T-cell (primary cell): Measurements from ENCODE around the gene PAPSS2. TPM values are rescaled to one million over a fixed set of nuclear protein-coding genes. Genes with fewer than 3 reads are reported as not detected.

Source experiments
- ATAC-seq, 4 experiments: fragments of 200-7000 bp in 3 of 4; fragments of 150-1000 bp in 1 of 4; cut with Tn5 transposase; replicated peaks in 1 of 4; 1 replicate in 3 of 4; 2 replicates in 1 of 4; pipeline ENCODE4 v1.10.0; 2021; ENCODE audit warnings: moderate library complexity in 3 of 4, mild to moderate bottlenecking in 2 of 4, moderate number of reproducible peaks in 1 of 4
- CTCF ChIA-PET, 2 donors: fragments of 300-600 bp; sonication (Branson Sonifier 250); formaldehyde crosslinking; loops; one replicate each; lab custom pipeline; 2022; ENCODE audit warnings: antibody characterized with exemption in 2 of 2; lab: Charles Lee
- POLR2A ChIA-PET, 2 donors: fragments of 300-600 bp; sonication (Branson Sonifier 250); formaldehyde crosslinking; loops; one replicate each; lab custom pipeline; 2022; ENCODE audit warnings: antibody characterized with exemption in 2 of 2; lab: Charles Lee
- DNase-seq, 35 experiments: peaks; one replicate each; pipeline versions ENCODE4 v3.0.0 to v3.0.0-alpha.2; 2013 to 2023
- H3K27ac ChIP-seq: one replicate; pipeline ENCODE4 v1.5.1; 2013; ENCODE audit warnings: low read length
- H3K27me3 ChIP-seq, 2 experiments: replicated peaks in 1 of 2; 1 replicate in 1 of 2; 2 replicates in 1 of 2; pipeline versions ENCODE4 v1.6.1 to v1.7.0; 2013; ENCODE audit warnings: low read length in 1 of 2, mixed read lengths in 1 of 2; ENCODE audit not compliant: control insufficient read depth in 2 of 2, insufficient read depth in 2 of 2; ENCODE audit errors: extremely low read depth in 1 of 2
- H3K36me3 ChIP-seq, 2 donors: 1 replicate in 1 of 2; 2 replicates in 1 of 2; pipeline versions ENCODE4 v1.6.1 to v1.7.0; 2013; ENCODE audit warnings: low read length in 1 of 2; ENCODE audit not compliant: control insufficient read depth in 2 of 2, insufficient read depth in 1 of 2; ENCODE audit errors: extremely low read depth in 1 of 2
- H3K4me1 ChIP-seq, 2 experiments: 1 replicate in 1 of 2; 2 replicates in 1 of 2; pipeline versions ENCODE4 v1.6.1 to v1.7.0; 2013; ENCODE audit warnings: low read length in 2 of 2, mixed read lengths in 1 of 2; ENCODE audit not compliant: insufficient read depth in 2 of 2, control insufficient read depth in 1 of 2; ENCODE audit errors: extremely low read depth in 1 of 2
- H3K4me3 ChIP-seq, 2 donors: 1 replicate in 1 of 2; 2 replicates in 1 of 2; pipeline versions ENCODE4 v1.5.1 to v1.7.0; 2013; ENCODE audit warnings: mild to moderate bottlenecking in 2 of 2, low read length in 1 of 2, moderate library complexity in 1 of 2; ENCODE audit not compliant: control insufficient read depth in 1 of 2; ENCODE audit errors: extremely low read depth in 1 of 2
- H3K9me3 ChIP-seq: 2 replicates; pipeline ENCODE4 v1.7.0; 2013
- H3K27ac Mint-ChIP-seq, 2 donors: one replicate each; pipeline ENCODE4 v1.8.0; 2020 to 2021; ENCODE audit warnings: mild to moderate bottlenecking in 2 of 2, mixed read lengths in 2 of 2
- H3K27me3 Mint-ChIP-seq, 2 donors: one replicate each; pipeline ENCODE4 v1.8.0; 2021 to 2022; ENCODE audit warnings: mixed read lengths in 2 of 2
- H3K36me3 Mint-ChIP-seq: one replicate; pipeline ENCODE4 v1.8.0; 2021; ENCODE audit warnings: mixed read lengths
- H3K4me1 Mint-ChIP-seq, 3 donors: one replicate each; pipeline ENCODE4 v1.8.0; 2020 to 2022; ENCODE audit warnings: mixed read lengths in 3 of 3, mild to moderate bottlenecking in 1 of 3
- H3K4me3 Mint-ChIP-seq, 3 donors: one replicate each; pipeline ENCODE4 v1.8.0; 2020 to 2022; ENCODE audit warnings: mild to moderate bottlenecking in 3 of 3, mixed read lengths in 3 of 3, moderate library complexity in 3 of 3
- H3K9me3 Mint-ChIP-seq, 3 donors: one replicate each; pipeline ENCODE4 v1.8.0; 2020 to 2022; ENCODE audit warnings: mixed read lengths in 3 of 3
- WGBS: methylation state at CpG from one replicate; pipeline ENCODE4 v1.1.5; 2013; ENCODE audit warnings: missing lambda C conversion rate; ENCODE audit not compliant: insufficient coverage; 5-methylcytosine and 5-hydroxymethylcytosine counted together
- total RNA-seq, 35 experiments: library from RNA in 6 of 35; stranded (reverse) in 6 of 35; fragments of 120-200 nt in 1 of 35; gene quantifications; one replicate each; pipeline versions ENCODE4 v1.2.1 to v1.2.4 and lab custom pipeline; 2013 to 2026

Gene PAPSS2
- total RNA-seq, 5 donors from 2014 or later (not counting 1 experiment from before 2014, with no cell fraction given) = 0.35 to 1.8 (median 0.61) TPM; not detected in 2

GRCh38 chr10:87683356-87683755 is 23.7 kb downstream of the PAPSS2 start:
- ATAC-seq (no peak), DNase-seq (no peak)
- Histone ChIP-seq H3K4me1 (no peaks in the 10 kb centered on the region), H3K27me3 (peaks cover 0 to 8% of the 10 kb centered on the region in 2 experiments), H3K27ac (no peak overlapping the region), H3K4me3 (no peak overlapping the region), H3K9me3 (no peaks in the 10 kb centered on the region), H3K36me3 (no peaks in the 10 kb centered on the region)
- ChIA-PET POLR2A (no interaction called here), CTCF (interaction anchor here in 1 of 2 donors (0.7 kb wide), 1 partner anchor 179 kb away, joined by 3 read pairs; no protein-coding TSS in a partner anchor)
- Mint-ChIP-seq H3K36me3 (no peaks in the 10 kb centered on the region), H3K9me3 (no peaks in the 10 kb centered on the region), H3K4me1 (no peaks in the 10 kb centered on the region), H3K4me3 (no peak overlapping the region), H3K27ac (no peak overlapping the region), H3K27me3 (peaks cover 5 to 6% of the 10 kb centered on the region in 2 donors)
- no CpG with 5 or more reads among the region's 4 CpGs for WGBS

- Histone ChIP-seq H3K27ac (no peak overlapping the region), H3K4me1 (no peaks in the 10 kb centered on the region), H3K27me3 (peaks cover 0 to 8% of the 10 kb centered on the region in 2 experiments), H3K9me3 (no peaks in the 10 kb centered on the region), H3K4me3 (no peak overlapping the region), H3K36me3 (no peaks in the 10 kb centered on the region)
- no peaks in the 10 kb centered on the region for H3K4me1 Mint-ChIP-seq
- no peak overlapping the region for H3K27ac Mint-ChIP-seq
- no peaks in the 10 kb centered on the region for H3K9me3 Mint-ChIP-seq
- ChIA-PET POLR2A (no interaction called here), CTCF (interaction anchor here in 1 of 2 donors (1.1 kb wide), 1 partner anchor 16 kb away, joined by 3 read pairs; no protein-coding TSS in a partner anchor)
- no peaks in the 10 kb centered on the region for H3K36me3 Mint-ChIP-seq
- WGBS = 100% methylated on average over 1 of the region's 7 CpGs
- DNase-seq = no peak
- H3K27me3 Mint-ChIP-seq = peaks cover 5 to 6% of the 10 kb centered on the region in 2 donors
- ATAC-seq = no peak
- H3K4me3 Mint-ChIP-seq = no peak overlapping the region
These were observed 24.4 kb downstream of the PAPSS2 start for GRCh38 chr10:87684001-87684638.

- ChIA-PET POLR2A (interaction anchor here in 1 of 2 donors (0.5 kb wide), 1 partner anchor 1732 kb away, joined by 3 read pairs; no protein-coding TSS in a partner anchor), CTCF (interaction anchor here in 1 of 2 donors (0.6 to 0.7 kb wide), 2 partner anchors 498 to 650 kb away, joined by 3 to 5 read pairs; no protein-coding TSS in a partner anchor)
- H3K27me3 Mint-ChIP-seq = peaks cover 5 to 7% of the 10 kb centered on the region in 2 donors
- H3K27ac Mint-ChIP-seq = no peak overlapping the region
- no peaks in the 10 kb centered on the region for H3K4me1 ChIP-seq
- WGBS = 78% methylated on average over 1 of the region's 5 CpGs
- no peak overlapping the region for H3K4me3 Mint-ChIP-seq
- H3K9me3 ChIP-seq = no peaks in the 10 kb centered on the region
- no peak overlapping the region for H3K4me3 ChIP-seq
- H3K9me3 Mint-ChIP-seq = no peaks in the 10 kb centered on the region
- no peak for DNase-seq
- H3K4me1 Mint-ChIP-seq = no peaks in the 10 kb centered on the region
- H3K36me3 Mint-ChIP-seq = no peaks in the 10 kb centered on the region
- ATAC-seq = no peak
- H3K27ac ChIP-seq = no peak overlapping the region
- H3K36me3 ChIP-seq = no peaks in the 10 kb centered on the region
- peaks cover 0 to 8% of the 10 kb centered on the region in 2 experiments for H3K27me3 ChIP-seq
These were observed 26.3 kb downstream of the PAPSS2 start for GRCh38 chr10:87685832-87686574.

- no peak overlapping the region for H3K4me3 ChIP-seq
- Mint-ChIP-seq H3K9me3 (no peaks in the 10 kb centered on the region), H3K36me3 (no peaks in the 10 kb centered on the region), H3K27ac (no peak overlapping the region), H3K4me3 (no peak overlapping the region), H3K4me1 (no peaks in the 10 kb centered on the region), H3K27me3 (peaks cover 0 to 4% of the 10 kb centered on the region in 2 donors)
- no peak overlapping the region for H3K27ac ChIP-seq
- no peaks in the 10 kb centered on the region for H3K36me3 ChIP-seq
- H3K27me3 ChIP-seq = no peaks in the 10 kb centered on the region
- ATAC-seq (no peak), DNase-seq (no peak)
- H3K9me3 ChIP-seq = no peaks in the 10 kb centered on the region
- 17% methylated on average over 1 of the region's 3 CpGs for WGBS
- ChIA-PET CTCF (no interaction called here), POLR2A (no interaction called here)
- no peaks in the 10 kb centered on the region for H3K4me1 ChIP-seq
These were observed 31.9 kb downstream of the PAPSS2 start for GRCh38 chr10:87691506-87692070.

- peaks cover 0 to 5% of the 10 kb centered on the region in 2 experiments for H3K27me3 ChIP-seq
- no peaks in the 10 kb centered on the region for H3K36me3 Mint-ChIP-seq
- CTCF ChIA-PET = no interaction called here
These were observed 33.3 kb downstream of the PAPSS2 start for GRCh38 chr10:87692956-87693484.

More at GRCh38 chr10:87692956-87693484, 33.3 kb downstream of the PAPSS2 start:
- no peak overlapping the region for H3K4me3 Mint-ChIP-seq
- Histone ChIP-seq H3K4me3 (no peak overlapping the region), H3K36me3 (no peaks in the 10 kb centered on the region), H3K27ac (no peak overlapping the region), H3K4me1 (no peaks in the 10 kb centered on the region), H3K9me3 (no peaks in the 10 kb centered on the region)
- H3K27ac Mint-ChIP-seq = no peak overlapping the region
- POLR2A ChIA-PET = no interaction called here
- H3K27me3 Mint-ChIP-seq = peaks cover 0 to 9% of the 10 kb centered on the region in 2 donors
- WGBS = no CpG with 5 or more reads among the region's 3 CpGs
- H3K4me1 Mint-ChIP-seq = no peaks in the 10 kb centered on the region
- ATAC-seq (no peak), DNase-seq (no peak)
- H3K9me3 Mint-ChIP-seq = no peaks in the 10 kb centered on the region
